GM12878 (cell line): ENCODE data around the gene TMEM131L. TPM values are rescaled to one million over a fixed set of nuclear protein-coding genes. Genes with fewer than 3 reads are reported as not detected.

Source experiments
- ATAC-seq: fragments of 200-7000 bp; cut with Tn5 transposase; 3 replicates; pipeline ENCODE4 v1.9.1; 2020; ENCODE audit warnings: mild to moderate bottlenecking, moderate library complexity
- BruUV-seq: library from RNA; stranded (reverse); fragments of 400-500 nt; replicated peaks from 2 replicates; lab custom pipeline; 2021; lab: Mats Ljungman, UMichigan
- CTCF ChIA-PET: fragments of 300-600 bp; sonication (Branson Sonifier 250); formaldehyde crosslinking; extraction: SDS; loops from one replicate; lab custom pipeline; 2021; ENCODE audit warnings: inconsistent platforms; lab: Yijun Ruan, JAX
- POLR2A ChIA-PET: fragments of 350-600 bp; formaldehyde crosslinking; extraction: SDS; loops from one replicate; lab custom pipeline; 2021; ENCODE audit warnings: inconsistent platforms; lab: Charles Lee
- RAD21 ChIA-PET: fragments of 300-600 bp; sonication (Branson Sonifier 250); formaldehyde crosslinking; loops from one replicate; lab custom pipeline; 2023; ENCODE audit warnings: antibody characterized with exemption; ENCODE audit not compliant: unreplicated experiment; lab: Charles Lee
- SMC1A ChIA-PET: fragments of 300-600 bp; sonication (Branson Sonifier 250); formaldehyde crosslinking; loops from one replicate; lab custom pipeline; 2023; ENCODE audit not compliant: unreplicated experiment, uncharacterized antibody; lab: Charles Lee
- DNase-seq: peaks from one replicate; pipeline ENCODE4 v3.0.0-alpha.2; 2011; ENCODE audit warnings: low read depth, low spot score
- FAIRE-seq: peaks from 3 replicates; lab custom pipeline; 2011; peaks lifted over from hg19 to GRCh38; lab: Jason Lieb, UNC
- H2AFZ ChIP-seq: 2 replicates; pipeline ENCODE4 v1.6.0; 2011; ENCODE audit warnings: low read depth, low read length, control low read depth; ENCODE audit not compliant: control insufficient read depth
- H3K27ac ChIP-seq: 2 replicates; pipeline ENCODE4 v1.5.1; 2011; ENCODE audit warnings: control low read depth; ENCODE audit not compliant: control insufficient read depth, insufficient read depth
- H3K27me3 ChIP-seq, 2 experiments: replicated peaks in 1 of 2; 2 replicates each; pipeline versions ENCODE4 v1.6.0 to v1.6.1; 2011; ENCODE audit warnings: low read length in 1 of 2; ENCODE audit not compliant: control insufficient read depth in 2 of 2, insufficient read depth in 2 of 2
- H3K36me3 ChIP-seq, 2 experiments: 2 replicates each; pipeline ENCODE4 v1.5.1; 2011; ENCODE audit warnings: low read length in 1 of 2; ENCODE audit not compliant: control insufficient read depth in 2 of 2, insufficient read depth in 2 of 2
- H3K4me1 ChIP-seq: 2 replicates; pipeline ENCODE4 v1.6.1; 2011; ENCODE audit warnings: mild to moderate bottlenecking, low read length, moderate library complexity, mixed read lengths; ENCODE audit not compliant: control insufficient read depth, insufficient read depth
- H3K4me2 ChIP-seq: 2 replicates; pipeline ENCODE4 v1.6.0; 2011; ENCODE audit warnings: control low read depth; ENCODE audit not compliant: control insufficient read depth, insufficient read depth
- H3K4me3 ChIP-seq: fragments of 200-600 bp; sonication (generic); 2 replicates; pipeline ENCODE4 v1.5.1; 2016
- H3K79me2 ChIP-seq: 2 replicates; pipeline ENCODE4 v1.6.0; 2011; ENCODE audit warnings: low read length; ENCODE audit not compliant: control insufficient read depth, insufficient read depth
- H3K9ac ChIP-seq: 2 replicates; pipeline ENCODE4 v1.8.0; 2011; ENCODE audit warnings: low read length, control low read depth, mixed read lengths; ENCODE audit not compliant: control insufficient read depth, insufficient read depth
- H3K9me3 ChIP-seq: replicated peaks from 3 replicates; pipeline ENCODE4 v1.5.1; 2011; ENCODE audit warnings: mild to moderate bottlenecking, low read length; ENCODE audit not compliant: control insufficient read depth, insufficient read depth
- H4K20me1 ChIP-seq: 2 replicates; pipeline ENCODE4 v1.6.0; 2011; ENCODE audit not compliant: control insufficient read depth, insufficient read depth
- IKZF1 ChIP-seq: fragments of 450-650 bp; conservative IDR thresholded peaks from 2 replicates; pipeline ENCODE4 v1.6.1; 2017; ENCODE audit warnings: antibody characterized with exemption, mild to moderate bottlenecking
- IKZF2 ChIP-seq, 2 experiments: fragments of 450-650 bp; IDR thresholded peaks; 2 replicates each; pipeline ENCODE4 v1.6.1; 2017; ENCODE audit warnings: mild to moderate bottlenecking in 2 of 2, moderate library complexity in 2 of 2
- KLF5 ChIP-seq: fragments of 450-650 bp; IDR thresholded peaks from 2 replicates; pipeline ENCODE4 v1.6.1; 2014; ENCODE audit warnings: mild to moderate bottlenecking; ENCODE audit not compliant: partially characterized antibody
- MTA2 ChIP-seq: fragments of 450-650 bp; IDR thresholded peaks from 2 replicates; pipeline ENCODE4 v1.6.1; 2016; ENCODE audit warnings: low read depth, mild to moderate bottlenecking, moderate library complexity
- SUZ12 ChIP-seq: fragments of 200-600 bp; sonication (generic); IDR thresholded peaks from one replicate; pipeline ENCODE4 v1.6.1; 2018; ENCODE audit warnings: antibody characterized with exemption, mild to moderate bottlenecking; ENCODE audit not compliant: unreplicated experiment
- ZBTB33 ChIP-seq: fragments of 450-650 bp; IDR thresholded peaks from 2 replicates; pipeline ENCODE4 v1.6.1; 2017; ENCODE audit warnings: mild to moderate bottlenecking
- WGBS: methylation state at CpG from one replicate; pipeline ENCODE4 v1.1.6; 2016; ENCODE audit warnings: low lambda C conversion rate; ENCODE audit not compliant: insufficient replicate concordance, insufficient coverage; ENCODE audit errors: missing lambda C conversion rate; 5-methylcytosine and 5-hydroxymethylcytosine counted together
- in situ Hi-C: fragments of 300-500 bp; cut with MboI; formaldehyde crosslinking; loops from 9 replicates; pipeline ENCODE4 v1.14.3; 2018; ENCODE audit warnings: mixed read lengths
- intact Hi-C: fragments of 100-400 bp; cut with micrococcal nuclease; formaldehyde crosslinking; loops from one replicate; pipeline ENCODE4 v1.14.2; 2022; ENCODE audit not compliant: unreplicated experiment
- polyA plus RNA-seq, 11 experiments: library from polyadenylated mRNA; depleted of rRNA in 4 of 11; unstranded in 6 of 11; stranded (reverse) in 5 of 11; fragments of >200 nt; fragmentation: Nextera tagmentation in 4 of 11; fragmentation: Illumina TruSeq in 1 of 11; extraction: Ambion mirVana in 4 of 11; extraction: Trizol in 1 of 11; gene quantifications; 1 replicate in 1 of 11; 2 replicates in 10 of 11; pipeline versions ENCODE4 v1.2.1 to v1.2.3, GENCODE V29; 2011 to 2016; ENCODE audit warnings: inconsistent platforms in 2 of 11, missing spikeins in 2 of 11, low read depth in 1 of 11
- total RNA-seq, 4 experiments: library from RNA; depleted of rRNA in 3 of 4; stranded (reverse); fragments of >200 nt in 3 of 4; fragmentation: Illumina TruSeq in 1 of 4; extraction: Trizol in 1 of 4; gene quantifications; 2 replicates each; pipeline versions ENCODE4 v1.2.1 to v1.2.3, GENCODE V29; 2013 to 2021
- TF ChIP-seq, protein P1 (sequence below): fragments of 450-650 bp; IDR thresholded peaks from 2 replicates; pipeline ENCODE4 v1.6.1; 2017; ENCODE audit warnings: low read depth, mild to moderate bottlenecking, moderate library complexity

TMEM131L gene
- total and polyA plus RNA-seq, 10 of the 15 experiments (the other 5 are each of a cell fraction or from before 2014, with no cell fraction given), result 8.5 to 101 (median 74.4) TPM

GRCh38 chr4:153494562-153494961 is 28.4 kb downstream of the TMEM131L start:
- SMC1A ChIA-PET, result interaction anchor here (0.8 to 14.0 kb wide), 14 partner anchors 7 to 79 kb away, joined by 3 to 356 read pairs (median 6); partner anchors contain the start of gene TMEM131L
- peak overlapping the region; percentile 51 for H3K4me3 ChIP-seq
- peaks cover 4 to 22% of the 10 kb centered on the region in 2 experiments for H3K36me3 ChIP-seq
- TF ChIP-seq ZBTB33, result peak; percentile 66; the same call in 1 of the 2 replicates
- 0 out of 4 replicates have a peak, but pooled peaks of 1 of the 2 experiments have one; percentile 20 for TF ChIP-seq IKZF2 (IDR thresholded peaks at IDR 0.05)
- no peak for TF ChIP-seq KLF5
- TF ChIP-seq SUZ12, result no peak
- peak; percentile 44 for TF ChIP-seq IKZF1
- TF ChIP-seq, protein P1, sequence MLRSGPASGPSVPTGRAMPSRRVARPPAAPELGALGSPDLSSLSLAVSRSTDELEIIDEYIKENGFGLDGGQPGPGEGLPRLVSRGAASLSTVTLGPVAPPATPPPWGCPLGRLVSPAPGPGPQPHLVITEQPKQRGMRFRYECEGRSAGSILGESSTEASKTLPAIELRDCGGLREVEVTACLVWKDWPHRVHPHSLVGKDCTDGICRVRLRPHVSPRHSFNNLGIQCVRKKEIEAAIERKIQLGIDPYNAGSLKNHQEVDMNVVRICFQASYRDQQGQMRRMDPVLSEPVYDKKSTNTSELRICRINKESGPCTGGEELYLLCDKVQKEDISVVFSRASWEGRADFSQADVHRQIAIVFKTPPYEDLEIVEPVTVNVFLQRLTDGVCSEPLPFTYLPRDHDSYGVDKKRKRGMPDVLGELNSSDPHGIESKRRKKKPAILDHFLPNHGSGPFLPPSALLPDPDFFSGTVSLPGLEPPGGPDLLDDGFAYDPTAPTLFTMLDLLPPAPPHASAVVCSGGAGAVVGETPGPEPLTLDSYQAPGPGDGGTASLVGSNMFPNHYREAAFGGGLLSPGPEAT, result peak; percentile 32; the same call in 1 of the 2 replicates
- 0 out of 2 replicates have a peak, but pooled peaks have one; percentile 8 for TF ChIP-seq MTA2
- ATAC-seq, result no peak
- CTCF ChIA-PET, result interaction anchor here (0.6 to 1.8 kb wide), 7 partner anchors 11 to 149 kb away, joined by 3 to 7 read pairs (median 3); partner anchors contain the start of gene TMEM131L
- peaks cover 97% of the 10 kb centered on the region for H3K79me2 ChIP-seq
- peaks cover 34% of the 10 kb centered on the region for H3K4me1 ChIP-seq
- H3K9me3 ChIP-seq, result no peaks in the 10 kb centered on the region
- no peak overlapping the region for H2AFZ ChIP-seq
- intact Hi-C loops (no loop called here), in situ Hi-C loops (no loop called here)
- WGBS, result 63% methylated on average over 10 of the region's 10 CpGs
- H3K27me3 ChIP-seq, result no peaks in the 10 kb centered on the region
- peak overlapping the region; percentile 63 for H3K27ac ChIP-seq
- RAD21 ChIA-PET, result interaction anchor here (1.2 to 15.3 kb wide), 8 partner anchors 9 to 149 kb away, joined by 3 to 429 read pairs (median 7); partner anchors contain the start of gene TMEM131L
- POLR2A ChIA-PET, result interaction anchor here (0.8 to 18.1 kb wide), 6 partner anchors 8 to 61 kb away, joined by 3 to 322 read pairs (median 38); partner anchors contain the start of gene TMEM131L
- H3K9ac ChIP-seq, result peak overlapping the region; percentile 49
- H3K4me2 ChIP-seq, result peak overlapping the region; percentile 66
- DNase-seq, result no peak
- no TSS peak for BruUV-seq
- no peaks in the 10 kb centered on the region for H4K20me1 ChIP-seq
- FAIRE-seq, result no peak
